HG02642 (cell line): ENCODE results near the gene CFAP77.
"Not testable (repeated sequence)": the region's sequence is repeated elsewhere in the genome, so short reads cannot be mapped to it uniquely, and the experiment has no call there.

ENCODE experiments used
- ATAC-seq: cut with Tn5 transposase; IDR thresholded peaks from one replicate; pipeline ENCODE4 v1.9.1; 2021; ENCODE audit warnings: mild to moderate bottlenecking; ENCODE audit not compliant: unreplicated experiment, poor library complexity

CFAP77 gene

DNA sequence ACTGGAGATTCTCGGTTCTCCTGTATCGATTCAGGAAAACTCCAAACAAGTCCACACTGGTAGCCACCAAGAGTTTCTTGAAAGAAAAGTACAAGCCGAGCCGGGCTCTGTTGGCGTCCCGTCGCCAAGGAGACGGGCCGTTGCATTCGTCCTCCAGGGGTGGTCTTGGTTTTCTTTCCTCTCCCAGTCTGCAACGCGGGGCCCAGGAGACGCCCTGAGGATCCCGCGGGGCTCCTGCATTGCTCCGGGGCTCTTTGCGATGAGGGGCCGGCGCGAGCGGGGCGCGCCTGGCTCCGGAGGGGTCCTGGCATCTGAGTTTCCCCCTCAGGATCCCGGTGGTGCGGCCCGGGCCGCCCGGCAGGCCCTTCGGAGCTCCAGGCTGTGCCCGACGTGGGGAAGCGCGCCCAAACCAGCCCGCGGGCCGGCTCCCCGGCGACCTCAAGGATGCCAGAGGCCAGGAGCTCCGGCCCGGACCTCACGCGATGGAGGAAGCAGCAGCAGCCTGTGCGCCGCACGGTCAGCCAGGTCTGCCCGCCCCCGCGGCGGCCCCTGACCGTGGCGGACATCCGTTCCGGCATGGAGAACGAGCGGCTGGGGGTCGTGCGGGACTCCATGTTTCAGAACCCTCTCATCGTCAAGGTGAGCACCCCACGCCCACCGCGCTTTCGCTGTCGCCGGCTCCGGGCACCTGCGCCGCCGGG lies at the start of gene CFAP77:
Gene CFAP77 (plus strand): TSS at position 384 of the 701 bp plus-strand sequence. CDS start 61 bp downstream, at position 445.
- ATAC-seq = no peak

DNA sequence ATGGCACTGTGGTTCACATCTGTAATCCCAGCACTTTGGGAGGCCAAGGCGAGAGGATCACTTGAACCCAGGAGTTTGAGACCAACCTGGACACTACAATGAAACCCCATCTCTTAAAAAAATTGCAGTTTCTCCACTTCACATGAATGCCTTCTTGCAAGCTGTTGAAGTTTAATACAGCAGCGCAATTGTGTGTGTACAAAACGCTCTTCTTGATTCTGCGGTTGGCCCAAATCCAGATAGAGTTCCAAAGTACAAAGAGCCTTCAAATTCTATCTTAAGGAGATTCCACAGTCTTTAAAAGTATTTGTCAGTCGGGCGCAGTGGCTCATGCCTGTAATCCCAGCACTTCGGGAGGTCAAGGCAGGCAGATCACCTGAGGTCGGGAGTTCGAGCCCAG lies 45.9 kb upstream of the CFAP77 start:
- no peak for ATAC-seq

DNA sequence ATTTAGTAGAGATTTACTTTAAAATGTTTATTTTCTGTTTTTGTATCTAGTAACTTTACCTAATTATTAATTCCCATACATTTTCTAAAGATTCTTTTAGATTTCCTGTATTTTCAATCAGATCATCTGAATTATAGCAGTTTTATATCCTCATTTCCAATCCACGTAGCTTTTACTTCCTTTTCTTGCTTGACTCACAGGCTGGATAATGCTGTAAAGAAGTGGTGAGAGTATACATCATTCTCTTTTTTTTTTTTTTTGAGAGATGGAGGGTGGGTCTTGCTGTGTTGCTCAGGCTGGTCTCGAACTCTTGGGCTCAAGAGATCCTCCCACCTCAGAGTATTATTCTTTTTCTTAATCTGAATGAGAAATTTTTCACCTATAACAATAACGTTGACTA lies 44.0 kb upstream of the CFAP77 start:
- no peak for ATAC-seq

DNA sequence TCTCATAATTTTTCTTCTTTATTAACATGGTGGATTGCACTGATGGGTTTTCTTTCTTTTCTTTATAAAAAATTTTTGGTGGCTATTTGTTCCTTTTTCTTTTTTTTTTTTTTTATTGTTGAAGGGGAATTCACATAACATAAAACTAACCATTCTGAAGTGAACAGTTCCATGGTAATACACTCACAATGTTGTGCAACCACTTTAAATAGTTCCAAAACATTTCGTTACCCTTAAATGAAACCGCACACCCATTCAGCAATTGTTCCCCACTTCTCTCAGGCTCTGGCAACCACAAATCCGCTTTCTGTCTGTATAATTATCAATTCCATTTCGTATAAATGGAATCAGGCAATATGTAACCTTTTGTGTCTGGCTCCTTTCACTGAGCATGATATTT lies 43.5 kb upstream of the CFAP77 start:
- no peak for ATAC-seq

DNA sequence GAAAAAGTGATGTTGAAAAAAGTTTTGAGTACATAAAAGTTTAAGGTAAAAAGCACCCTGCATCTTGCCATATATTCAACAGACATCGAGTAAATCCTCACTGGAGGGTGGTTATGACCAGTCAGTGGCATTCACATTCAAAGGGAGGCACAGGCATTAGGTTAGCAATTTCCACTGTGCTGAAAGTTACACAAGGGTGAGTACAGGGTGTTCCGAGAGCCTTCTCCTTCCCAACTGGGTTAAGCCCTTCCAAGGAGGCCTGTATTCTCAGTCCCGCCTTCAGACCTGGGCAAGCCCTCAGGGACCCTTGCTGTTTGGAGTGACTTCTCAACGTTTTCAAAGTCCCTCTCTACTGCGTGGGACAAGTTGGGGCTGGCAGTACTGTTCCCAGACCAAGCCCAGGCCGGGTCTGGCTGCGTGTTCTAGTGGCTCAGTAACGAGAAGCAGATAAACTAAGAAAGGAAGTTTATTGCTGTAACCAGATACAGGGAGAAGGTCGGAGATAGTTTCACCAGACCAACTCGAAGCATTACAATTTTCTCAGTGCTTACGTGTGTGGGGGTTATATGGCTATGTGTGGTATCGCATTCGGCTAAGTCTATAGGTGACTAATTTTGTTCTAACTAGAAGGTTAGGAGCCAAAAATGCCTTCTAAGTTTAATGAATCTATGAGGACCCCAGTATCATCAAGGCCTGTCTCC lies 42.2 kb upstream of the CFAP77 start:
- no peak for ATAC-seq

DNA sequence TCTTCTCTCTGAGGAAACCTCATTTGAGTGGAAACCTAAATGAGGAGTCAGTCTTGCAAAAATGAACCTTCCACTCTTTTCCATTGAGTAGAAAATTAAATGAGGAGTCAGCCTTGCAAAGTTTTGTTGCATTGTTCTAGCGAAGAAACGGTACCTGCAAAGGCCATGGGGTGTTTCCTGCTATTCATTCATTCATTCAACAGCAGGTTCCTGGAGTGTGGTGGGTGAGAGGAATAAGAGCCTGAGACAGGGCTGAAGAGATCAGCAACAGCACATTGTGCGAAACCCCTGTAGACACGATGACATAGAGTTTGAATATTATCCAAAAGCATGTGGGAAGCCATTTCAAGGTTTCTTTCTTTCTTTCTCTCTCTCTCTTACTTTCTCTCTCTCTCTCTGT lies 40.6 kb upstream of the CFAP77 start:
- no peak for ATAC-seq

DNA sequence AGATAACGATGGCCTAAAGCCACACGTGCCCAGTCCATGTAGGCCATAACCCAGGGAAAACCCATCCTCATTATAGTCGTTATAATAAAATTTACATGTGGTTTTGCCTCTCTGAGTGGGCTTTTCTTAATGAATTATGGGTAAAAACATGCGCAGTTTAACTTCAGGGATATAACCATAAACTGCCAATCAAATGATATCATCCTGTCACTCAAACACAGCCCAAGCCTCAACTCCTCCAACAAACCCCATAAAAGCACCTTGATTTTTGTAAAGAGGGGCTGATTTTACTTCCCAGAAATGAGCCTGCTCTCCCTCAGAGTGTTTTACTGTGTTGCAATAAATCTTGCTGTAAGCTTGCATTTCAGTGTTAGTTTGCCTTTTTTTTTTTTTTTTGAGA lies 39.4 kb upstream of the CFAP77 start:
- ATAC-seq = no peak

DNA sequence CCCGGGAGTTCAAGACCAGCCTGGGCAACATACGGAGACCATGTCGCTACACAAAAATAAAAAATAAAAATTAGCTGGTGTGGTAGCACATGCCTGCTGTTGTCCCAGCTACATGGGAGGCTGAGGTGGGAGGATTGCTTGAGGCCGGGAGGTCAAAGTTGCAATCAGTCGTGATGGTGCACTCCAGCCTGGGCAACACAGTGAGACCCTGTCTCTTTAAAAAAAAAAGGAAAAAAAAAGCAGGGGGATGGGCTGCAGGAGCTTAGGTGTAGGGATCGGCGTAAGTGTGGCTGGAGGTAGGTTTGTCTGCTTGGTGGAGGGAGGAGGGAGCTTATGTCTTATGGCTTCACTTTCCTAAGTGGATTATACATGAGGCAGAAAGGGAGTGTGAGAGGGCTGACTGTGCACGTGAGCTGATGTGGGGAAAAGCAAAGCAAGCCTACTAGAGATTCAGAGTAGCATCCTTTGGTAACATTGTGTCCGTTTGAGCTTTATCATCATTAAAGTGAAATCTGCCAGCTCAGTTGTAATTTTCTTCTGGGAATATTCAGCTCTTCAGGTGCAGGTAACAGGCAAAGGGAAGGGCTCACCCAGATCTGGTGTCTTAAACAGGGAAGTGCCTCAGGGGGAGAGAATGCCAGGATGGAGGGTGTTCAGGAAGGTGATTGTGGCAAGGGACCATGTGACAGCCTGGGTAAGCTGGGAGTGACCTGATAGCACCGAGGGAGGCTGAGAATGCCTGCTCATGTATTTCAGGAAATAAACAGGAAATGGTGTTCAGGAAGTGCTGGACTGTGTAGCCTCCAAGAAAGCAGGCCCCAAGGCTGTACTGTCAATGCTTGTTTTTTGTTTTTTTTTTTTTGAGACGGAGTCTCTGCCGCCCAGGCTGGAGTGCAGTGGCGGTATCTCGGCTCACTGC lies 37.6 kb upstream of the CFAP77 start:
- ATAC-seq = no peak

DNA sequence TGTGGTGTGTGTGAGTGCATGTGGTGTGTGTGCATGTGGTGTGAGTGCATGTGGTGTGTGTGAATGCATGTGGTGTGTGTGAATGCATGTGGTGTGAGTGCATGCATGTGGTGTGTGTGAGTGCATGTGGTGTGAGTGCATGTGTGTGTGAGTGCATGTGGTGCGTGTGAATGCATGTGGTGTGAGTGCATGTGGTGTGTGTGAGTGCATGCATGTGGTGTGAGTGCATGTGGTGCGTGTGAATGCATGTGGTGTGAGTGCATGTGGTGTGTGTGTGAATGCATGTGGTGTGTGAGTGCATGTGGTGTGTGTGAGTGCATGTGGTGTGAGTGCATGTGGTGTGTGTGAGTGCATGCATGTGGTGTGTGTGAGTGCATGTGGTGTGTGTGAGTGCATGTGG lies 32.2 kb upstream of the CFAP77 start:
- ATAC-seq = not testable (repeated sequence)

DNA sequence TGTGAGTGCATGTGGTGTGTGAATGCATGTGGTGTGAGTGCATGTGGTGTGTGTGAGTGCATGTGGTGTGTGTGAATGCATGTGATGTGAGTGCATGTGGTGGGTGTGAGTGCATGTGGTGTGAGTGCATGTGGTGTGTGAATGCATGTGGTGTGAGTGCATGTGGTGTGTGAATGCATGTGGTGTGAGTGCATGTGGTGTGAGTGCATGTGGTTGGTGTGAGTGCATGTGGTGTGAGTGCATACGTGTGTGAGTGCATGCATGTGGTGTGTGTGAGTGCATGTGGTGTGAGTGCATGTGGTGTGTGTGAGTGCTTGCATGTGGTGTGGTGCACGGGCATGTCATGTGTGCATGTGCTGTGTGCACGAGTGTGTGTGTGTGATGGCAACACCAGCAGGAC lies 31.6 kb upstream of the CFAP77 start:
- not testable (repeated sequence) for ATAC-seq

DNA sequence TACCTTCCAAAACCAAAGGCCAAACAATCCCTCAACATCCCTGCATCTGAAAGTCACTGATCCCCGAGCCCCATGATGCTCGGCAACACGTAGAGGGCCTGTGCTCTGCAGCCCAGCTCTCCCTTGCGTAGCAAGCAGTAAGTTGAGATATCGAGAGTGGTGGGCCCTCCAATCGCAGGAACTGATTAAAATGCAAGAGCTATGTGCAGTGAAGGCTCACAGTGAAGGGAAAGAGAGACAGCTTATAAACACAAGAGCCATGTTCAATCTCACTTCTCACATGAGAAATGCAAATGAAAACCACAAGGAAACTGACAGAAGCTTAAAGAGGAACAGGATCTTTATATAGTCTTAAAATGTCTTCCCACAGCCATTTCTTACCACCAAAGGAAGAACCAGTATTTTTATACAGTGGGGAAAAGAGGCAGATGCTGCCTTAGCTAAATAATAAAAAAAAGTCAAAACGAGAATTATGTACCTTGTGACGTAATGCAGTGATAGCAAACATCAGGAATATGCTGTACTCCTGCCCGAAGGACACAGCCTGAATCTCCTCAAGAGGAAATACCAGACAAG lies 28.0 kb upstream of the CFAP77 start:
- peak; percentile 61 for ATAC-seq

DNA sequence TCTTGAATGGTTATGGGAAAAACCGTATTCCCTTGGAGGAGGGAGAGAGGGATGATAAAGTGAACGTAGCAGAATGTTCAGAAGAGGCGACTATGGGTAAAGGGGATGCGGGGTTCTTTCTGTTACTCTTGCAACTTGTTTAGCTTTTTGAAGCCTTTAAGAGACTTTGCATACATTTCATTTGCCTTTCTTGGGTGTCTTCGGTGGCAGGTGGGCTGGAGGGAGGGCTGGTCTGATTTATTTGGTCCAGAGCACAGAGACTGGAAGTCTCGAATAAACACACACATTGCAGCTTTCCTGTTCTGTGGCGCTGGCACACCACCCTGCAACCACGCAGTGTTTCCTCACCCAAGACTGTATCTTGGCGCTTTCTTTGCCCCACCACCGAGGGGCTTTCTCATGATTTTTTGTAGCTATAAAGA lies 26.5 kb upstream of the CFAP77 start:
- peak; percentile 52 for ATAC-seq

DNA sequence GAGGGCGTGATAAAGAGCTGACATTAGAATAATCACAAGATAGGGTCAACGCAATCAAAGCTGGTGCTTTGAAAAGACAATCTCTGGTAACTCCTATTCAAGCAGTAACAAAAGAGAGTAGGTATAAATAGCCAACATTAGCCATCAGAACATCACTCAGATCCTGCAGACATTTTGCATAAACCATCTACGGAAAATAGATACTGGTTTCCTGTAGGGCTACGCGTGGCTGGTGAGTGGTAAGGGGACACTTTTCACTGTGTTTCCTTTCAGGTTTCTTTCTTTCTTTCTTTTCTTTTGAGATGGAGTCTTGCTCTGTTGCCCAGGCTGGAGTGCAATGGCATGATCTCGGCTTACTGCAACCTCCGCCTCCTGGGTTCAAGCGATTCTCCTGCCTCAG lies 25.6 kb upstream of the CFAP77 start:
- ATAC-seq = no peak

DNA sequence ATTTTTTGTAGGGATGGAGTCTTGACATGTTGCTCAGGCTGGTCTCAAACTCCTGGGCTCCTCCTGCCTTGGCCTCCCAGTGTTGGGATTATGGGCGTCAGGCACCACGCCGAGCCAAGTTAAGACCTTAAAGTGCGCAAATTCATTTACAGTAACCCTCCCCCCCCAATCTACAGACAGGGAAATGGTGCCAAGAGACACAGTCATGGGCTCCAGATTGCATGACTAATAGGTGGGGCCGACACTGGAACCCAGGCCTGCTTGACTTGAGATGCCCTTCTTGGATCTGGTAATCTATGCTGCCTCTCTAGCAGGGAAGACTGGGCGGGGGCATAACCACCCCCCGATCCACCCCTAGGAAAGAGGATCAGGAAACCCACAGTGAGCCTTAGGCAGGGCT lies 22.9 kb upstream of the CFAP77 start:
- ATAC-seq = no peak

DNA sequence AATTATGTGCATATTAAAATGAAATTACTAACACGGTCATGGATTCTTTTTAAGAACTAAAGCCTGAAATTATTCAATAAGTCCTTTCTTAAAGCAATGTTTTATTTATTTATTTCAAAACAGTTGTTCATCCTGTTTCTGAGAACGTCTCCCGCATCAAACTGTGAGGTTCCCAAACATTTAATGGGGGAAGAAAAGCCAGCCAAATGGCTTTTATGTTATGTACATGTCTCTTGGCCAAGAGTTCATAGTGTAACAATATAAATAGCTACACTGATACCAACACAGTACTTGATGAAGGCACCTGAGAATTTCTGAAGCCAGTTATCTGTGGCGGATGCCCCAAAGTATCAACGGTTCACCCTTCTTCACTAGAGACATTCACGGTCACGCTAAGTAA lies 19.0 kb upstream of the CFAP77 start:
- ATAC-seq = no peak

DNA sequence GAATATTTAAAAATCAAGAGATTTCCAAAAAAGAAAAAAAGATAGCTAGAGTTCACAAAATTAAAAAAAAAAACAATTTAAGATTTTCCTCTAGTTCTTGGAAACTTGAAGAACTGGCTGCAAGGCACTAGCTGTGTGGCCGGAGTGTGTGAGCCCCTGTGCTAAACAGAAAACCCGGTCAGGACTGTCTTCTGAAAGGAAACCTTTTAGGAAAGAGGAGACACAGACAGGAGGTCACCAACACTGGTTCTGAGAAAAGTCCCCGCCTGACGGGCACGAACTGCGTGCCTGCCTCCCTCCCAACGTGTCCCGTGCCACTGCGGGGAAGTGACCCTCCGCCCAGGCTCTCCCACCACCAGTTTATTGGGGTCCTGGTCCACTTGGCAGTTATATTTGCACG lies 18.6 kb upstream of the CFAP77 start:
- ATAC-seq = no peak

DNA sequence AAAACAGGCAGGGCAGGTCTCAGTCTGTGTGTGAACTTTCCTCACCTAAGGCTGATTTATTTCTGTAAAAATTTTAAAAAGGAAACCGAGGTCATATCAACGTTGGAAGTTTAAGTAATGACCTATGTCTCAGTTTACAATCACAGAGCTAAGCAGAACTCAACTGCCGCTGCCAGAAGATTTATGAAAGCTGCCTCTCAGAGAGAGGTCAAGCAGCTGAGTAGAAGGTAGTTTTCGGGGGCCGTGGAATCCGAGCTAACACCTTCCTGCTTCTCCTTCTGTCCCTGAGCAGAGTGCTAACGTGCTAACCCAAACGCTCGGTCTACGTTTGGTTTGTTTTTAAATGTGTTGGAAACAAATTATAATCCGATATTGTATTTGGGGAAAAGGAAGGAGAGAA lies 14.5 kb upstream of the CFAP77 start:
- no peak for ATAC-seq

DNA sequence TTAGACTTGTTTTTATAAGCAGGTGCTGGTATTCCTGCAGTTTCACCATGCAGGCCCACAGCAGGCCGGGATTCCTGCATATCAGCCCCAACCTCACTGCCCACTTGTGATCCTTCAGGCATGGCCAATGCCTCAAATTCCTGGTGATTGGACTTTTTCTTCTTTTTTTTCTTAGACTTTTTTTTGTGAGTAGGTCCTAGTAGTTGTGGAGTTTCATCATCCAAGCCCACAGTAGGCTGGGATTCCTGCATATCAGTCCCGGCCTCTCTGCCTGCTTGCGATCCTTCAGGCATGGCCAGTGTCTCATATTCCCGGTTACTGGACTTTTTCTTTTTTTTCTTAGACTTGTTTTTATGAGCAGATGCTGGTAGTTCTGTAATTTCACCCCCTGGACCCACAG lies 8.2 kb upstream of the CFAP77 start:
- ATAC-seq = no peak

DNA sequence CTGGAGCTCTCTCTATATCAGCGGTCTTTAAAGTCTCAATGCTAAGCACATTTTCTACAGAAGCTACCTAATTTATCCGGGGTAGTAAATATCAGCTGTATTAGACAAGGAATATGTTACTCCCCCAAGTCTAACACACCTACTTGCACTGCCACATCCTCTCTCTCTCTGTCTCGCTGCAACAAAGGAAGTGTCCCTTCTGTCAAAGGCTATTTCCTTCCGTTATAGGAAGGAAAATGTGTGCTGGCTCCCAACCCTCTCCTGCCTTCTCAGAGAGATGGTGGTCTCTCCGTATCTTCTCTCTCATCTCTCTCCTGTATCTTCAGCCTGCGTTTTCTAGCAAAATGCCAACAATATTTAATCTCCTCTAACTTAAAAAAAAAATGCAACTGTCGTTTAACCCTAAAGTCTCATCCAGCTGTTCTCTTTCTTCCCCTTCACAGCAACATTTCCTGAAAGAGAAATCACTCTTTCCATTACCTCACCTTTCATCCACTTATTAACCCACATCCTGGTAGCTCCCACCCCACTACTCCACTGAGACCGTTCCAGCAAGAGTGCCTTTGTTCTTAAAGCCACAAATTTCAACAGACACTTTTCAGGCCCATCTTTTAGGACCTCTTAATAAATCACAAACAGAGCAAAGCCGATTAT lies 5.7 kb upstream of the CFAP77 start:
- no peak for ATAC-seq

DNA sequence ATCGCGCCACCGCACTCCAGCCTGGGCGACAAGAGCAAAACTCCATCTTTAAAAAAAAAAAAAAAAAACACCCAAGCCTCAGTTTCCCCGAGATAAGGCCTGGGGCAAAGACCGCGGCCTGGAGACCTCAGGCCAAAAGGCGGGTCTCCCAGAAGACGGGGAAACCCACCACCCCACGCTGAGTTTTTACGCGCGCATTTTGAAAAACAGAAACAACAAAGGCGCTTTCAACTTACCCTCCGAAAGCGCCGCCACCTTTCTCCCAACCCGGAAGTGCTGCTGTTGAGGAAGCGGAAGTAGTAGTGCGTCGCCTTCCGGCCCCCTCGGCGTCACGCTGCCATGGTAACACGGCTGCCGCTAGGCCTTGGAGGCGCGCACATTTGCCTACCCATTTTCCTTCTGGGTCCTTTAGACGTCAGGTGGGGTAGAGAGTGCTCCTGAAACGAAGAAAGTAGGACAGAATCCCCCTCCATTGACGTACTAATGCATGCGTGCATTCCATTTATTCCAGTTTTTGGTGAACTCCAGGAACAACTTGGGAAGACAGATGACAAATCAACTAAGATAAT lies 3.4 kb upstream of the CFAP77 start, which contains the start of gene TTF1:
Gene TTF1 (minus strand): TSS at position 287 of the 569 bp plus-strand sequence. CDS start 4,019 bp downstream, outside the sequence.
- ATAC-seq = peak; percentile 83
